HG02642 (cell line): ENCODE data around the gene CCDC194.

ENCODE experiments used
- ATAC-seq: cut with Tn5 transposase; IDR thresholded peaks from one replicate; pipeline ENCODE4 v1.9.1; 2021; ENCODE audit warnings: mild to moderate bottlenecking; ENCODE audit not compliant: unreplicated experiment, poor library complexity

Gene CCDC194

GRCh38 chr19:17393914-17394313, at the start of gene CCDC194:
Gene CCDC194 (minus strand): TSS chr19:17394196. CDS start chr19:17394158, 38 bp downstream.
- ATAC-seq: no peak

GRCh38 chr19:17441241-17442021, 47.4 kb upstream of the CCDC194 start:
- ATAC-seq: no peak

- ATAC-seq: no peak
These were observed 42.9 kb upstream of the CCDC194 start for GRCh38 chr19:17436874-17437267.

GRCh38 chr19:17436094-17436873, 42.3 kb upstream of the CCDC194 start:
- ATAC-seq: no peak

- ATAC-seq: no peak
These were observed 41.2 kb upstream of the CCDC194 start for GRCh38 chr19:17435218-17435617.

- no peak for ATAC-seq
These were observed 37.4 kb upstream of the CCDC194 start for GRCh38 chr19:17431417-17431816.

GRCh38 chr19:17429641-17430113, 35.7 kb upstream of the CCDC194 start:
- no peak for ATAC-seq

GRCh38 chr19:17424743-17425365, 30.9 kb upstream of the CCDC194 start:
- no peak for ATAC-seq

- ATAC-seq: no peak
These were observed 29.6 kb upstream of the CCDC194 start for GRCh38 chr19:17423429-17424208.

GRCh38 chr19:17421942-17422341, 27.9 kb upstream of the CCDC194 start:
- ATAC-seq: no peak

- peak; percentile 12 for ATAC-seq
These were observed 26.5 kb upstream of the CCDC194 start for GRCh38 chr19:17420475-17420924.

- peak; percentile 89 for ATAC-seq
These were observed 25.9 kb upstream of the CCDC194 start, which contains the start of gene MVB12A for GRCh38 chr19:17419621-17420474. Gene MVB12A (plus strand): TSS chr19:17420047. CDS start chr19:17420136, 89 bp downstream.

GRCh38 chr19:17419154-17419620, 25.2 kb upstream of the CCDC194 start:
- no peak for ATAC-seq

GRCh38 chr19:17418710-17419109, 24.7 kb upstream of the CCDC194 start:
- ATAC-seq: no peak

GRCh38 chr19:17415121-17415520, 21.1 kb upstream of the CCDC194 start:
- no peak for ATAC-seq

- no peak for ATAC-seq
These were observed 20.1 kb upstream of the CCDC194 start for GRCh38 chr19:17414097-17414496.

- no peak for ATAC-seq
These were observed 17.8 kb upstream of the CCDC194 start for GRCh38 chr19:17411801-17412200.

- ATAC-seq: no peak
These were observed 16.0 kb upstream of the CCDC194 start for GRCh38 chr19:17409990-17410389.

GRCh38 chr19:17406887-17407196, 12.8 kb upstream of the CCDC194 start:
- ATAC-seq: no peak
